ENCODE measurements around the gene GRM3.

GRM3 gene

GRCh38 chr7:86706406-86706805 lies 62.7 kb downstream of the GRM3 start:
- no peak for DNase-seq

DNA sequence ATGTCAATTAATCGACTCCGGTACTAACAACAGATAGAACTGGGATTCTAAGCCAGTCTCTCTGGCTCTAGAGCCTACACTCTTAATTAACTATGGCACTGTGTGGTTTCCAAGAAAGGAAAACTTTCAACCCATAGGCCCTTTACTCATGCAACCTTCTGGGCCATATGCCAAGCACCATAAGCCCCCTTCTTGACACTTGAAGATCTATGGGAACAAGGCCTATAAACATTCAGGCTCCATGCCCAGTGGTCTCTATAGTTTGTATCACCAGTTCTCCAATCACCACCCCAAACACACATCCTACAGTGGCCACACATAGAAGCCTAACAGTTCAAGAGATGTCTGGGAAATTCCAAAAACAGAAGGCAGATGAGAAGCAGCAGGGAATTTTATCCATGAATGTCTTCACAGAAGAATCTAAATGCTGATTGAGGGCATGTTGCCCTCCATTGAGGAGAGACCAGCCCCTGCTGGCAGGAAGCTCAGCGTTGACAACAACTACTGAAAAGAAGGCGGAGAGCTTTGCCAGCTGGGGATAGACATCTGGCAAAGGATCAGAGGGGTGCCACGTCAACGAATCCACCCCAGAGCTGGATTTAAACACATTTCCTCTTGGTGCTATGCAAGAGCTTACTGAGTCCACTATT lies 64.4 kb downstream of the GRM3 start:
- no peak for DNase-seq

- no peak for DNase-seq
Observed at GRCh38 chr7:86720306-86720705, 76.6 kb downstream of the GRM3 start.

GRCh38 chr7:86733783-86734182 lies 90.1 kb downstream of the GRM3 start:
- no peak for DNase-seq

GRCh38 chr7:86745013-86745745 lies 101.5 kb downstream of the GRM3 start:
- DNase-seq: no peak

- no peak for DNase-seq
Observed at GRCh38 chr7:86747698-86748097, 104.0 kb downstream of the GRM3 start.

DNA sequence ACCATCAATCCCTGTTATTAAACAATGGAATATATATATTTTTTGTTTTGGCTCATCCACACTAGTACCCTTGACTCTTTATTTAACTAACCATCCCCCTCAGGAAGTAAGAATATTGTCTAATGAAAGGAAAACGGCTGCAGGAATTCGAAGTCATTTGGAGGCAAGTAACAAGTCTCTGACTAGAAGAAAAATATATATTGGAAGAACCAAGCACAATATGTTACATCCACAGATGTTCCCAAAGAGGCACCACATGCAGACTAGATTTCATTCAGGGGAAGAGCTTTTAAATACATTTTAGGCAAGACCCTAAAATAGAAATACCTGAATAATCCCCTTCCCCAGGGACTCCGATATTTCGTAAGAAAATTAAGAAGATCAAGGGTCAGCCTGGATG lies 104.5 kb downstream of the GRM3 start:
- no peak for DNase-seq

DNA sequence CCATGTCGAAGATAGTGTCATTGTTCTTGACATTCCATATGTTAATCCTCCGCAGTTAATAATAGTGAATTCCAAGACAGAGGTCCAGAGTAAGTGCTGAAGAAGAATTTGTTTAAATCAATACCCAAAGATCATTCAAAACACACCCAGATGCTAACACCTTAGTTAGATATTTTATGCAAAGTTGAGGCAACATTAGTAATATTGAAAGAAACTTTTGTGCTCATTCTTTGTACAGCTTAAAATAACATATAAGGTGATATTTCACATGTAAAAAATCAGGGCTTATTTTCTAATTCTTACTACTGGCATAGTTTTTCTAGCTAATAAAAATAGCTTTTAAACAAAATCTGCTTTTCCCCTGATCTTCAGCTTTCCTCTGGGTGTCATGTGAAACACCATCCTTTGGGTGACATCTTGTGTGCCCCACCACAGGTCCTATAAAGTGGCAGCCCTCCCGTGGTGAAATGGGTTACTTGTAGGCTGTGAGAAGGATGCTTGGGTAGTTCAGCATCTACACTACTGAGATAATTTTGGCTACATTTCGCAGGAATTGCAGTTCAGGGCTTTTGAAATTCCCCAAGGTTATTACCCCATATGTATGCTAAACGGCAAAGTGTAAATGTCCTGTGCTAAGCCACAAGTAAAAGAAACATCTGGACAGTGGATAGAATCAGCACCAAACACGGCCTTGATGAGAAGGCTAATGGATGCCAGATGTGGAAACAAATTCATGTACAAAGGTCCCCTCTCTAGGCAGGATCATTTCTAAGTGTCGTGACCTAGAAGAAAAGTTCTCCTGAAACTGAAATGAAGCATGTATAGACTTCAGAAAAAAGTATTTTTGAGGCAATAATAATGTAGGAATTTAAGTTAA lies 105.4 kb downstream of the GRM3 start:
- no peak for DNase-seq

DNA sequence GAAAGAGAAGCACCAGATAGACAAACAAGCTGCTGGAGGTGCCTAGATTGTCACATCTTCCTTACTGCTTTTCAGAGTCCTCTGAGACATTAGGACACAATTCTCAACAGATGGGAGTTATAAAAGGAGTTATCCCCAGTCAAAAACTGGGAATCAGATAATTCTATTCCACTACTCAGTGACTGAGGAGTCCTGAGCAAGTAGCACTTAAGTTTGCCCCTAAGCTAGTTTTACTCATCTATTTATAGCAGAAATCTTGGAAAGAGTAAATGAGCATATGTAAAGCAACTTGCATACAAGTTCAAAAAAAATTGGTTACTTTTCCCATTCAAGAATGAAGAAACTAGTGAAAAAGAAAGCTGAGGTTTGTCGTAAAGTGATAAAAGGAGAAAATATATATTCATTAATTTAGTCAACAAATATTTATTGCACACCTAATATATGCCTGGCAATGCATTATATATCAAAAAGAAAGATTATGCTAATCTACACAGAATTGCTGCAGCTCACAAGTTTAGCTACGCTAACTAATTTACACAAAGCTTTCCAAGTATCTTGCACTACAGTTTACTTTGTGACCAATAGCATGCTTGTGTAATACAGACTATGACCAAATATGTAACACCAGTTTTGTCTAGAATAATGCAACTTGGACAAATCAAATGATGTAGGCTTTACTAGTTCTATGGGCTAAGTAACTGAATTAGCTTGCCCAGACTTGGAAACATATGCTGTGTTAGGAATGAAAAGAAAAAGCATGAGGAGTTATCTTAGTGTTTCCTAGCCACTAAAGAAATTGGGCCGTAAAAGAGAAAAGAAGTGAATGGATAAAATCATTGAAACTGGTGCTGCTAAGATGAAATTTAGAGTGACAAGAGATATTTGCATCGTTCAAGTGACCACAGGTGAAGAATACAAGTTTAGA lies 106.3 kb downstream of the GRM3 start:
- no peak for DNase-seq

DNA sequence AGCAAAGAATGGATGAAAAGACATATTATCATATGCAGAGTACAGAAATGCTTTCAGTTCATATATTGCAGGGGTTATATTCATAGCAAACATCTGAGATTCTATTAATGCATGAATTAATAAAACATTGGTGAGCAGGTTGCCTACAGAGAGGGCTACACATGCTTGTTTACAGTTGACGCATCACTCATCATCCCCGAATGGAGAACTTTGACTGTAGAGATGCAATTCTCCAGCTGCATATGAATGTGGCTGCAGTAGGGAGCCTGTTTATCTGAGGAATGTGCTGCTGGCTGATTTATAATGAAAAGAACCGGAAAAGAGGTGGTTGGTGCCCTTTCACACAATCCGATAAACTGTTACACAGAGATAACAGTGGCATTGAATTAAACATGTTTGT lies 116.5 kb downstream of the GRM3 start:
- no peak for DNase-seq

DNA sequence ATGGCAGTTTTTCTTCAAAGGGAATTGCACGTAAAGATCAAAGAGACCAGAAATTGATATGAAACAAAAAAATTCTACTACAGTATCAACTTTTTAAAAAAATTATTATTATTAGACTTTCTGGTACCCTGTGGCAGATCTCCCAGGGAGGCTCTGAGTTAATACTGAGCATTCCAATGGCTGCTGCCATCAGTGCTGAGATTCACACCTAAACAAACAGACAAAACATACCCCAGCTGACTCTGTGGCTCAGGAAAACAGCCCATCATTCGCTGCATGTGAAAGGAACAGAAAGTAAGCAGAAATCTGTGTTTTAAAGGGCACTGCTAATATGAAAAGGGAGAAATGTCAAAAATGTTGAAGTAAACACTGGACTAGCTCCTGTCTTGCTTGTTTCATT lies 118.4 kb downstream of the GRM3 start:
- no peak for DNase-seq

GRCh38 chr7:86765931-86766330 lies 122.2 kb downstream of the GRM3 start:
- no peak for DNase-seq

DNA sequence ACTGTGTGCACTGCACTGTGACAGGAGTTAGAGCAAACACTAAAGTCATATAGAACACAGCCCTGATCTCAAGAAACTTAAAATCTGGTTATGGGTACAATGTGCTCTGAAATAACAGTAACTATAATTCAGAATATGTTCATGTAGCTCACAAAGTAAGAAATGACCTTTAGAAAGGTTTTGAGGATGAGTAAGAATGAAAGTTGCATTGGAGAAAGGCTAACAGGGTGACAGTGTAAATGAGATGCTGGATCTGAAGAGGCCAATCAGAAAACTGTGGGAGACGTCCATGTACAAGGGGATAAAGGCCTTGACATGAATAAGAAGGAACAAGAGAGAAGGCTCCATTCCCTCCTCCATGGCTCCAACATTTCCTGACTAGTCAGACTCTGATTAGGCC lies 124.7 kb downstream of the GRM3 start:
- no peak for DNase-seq

DNA sequence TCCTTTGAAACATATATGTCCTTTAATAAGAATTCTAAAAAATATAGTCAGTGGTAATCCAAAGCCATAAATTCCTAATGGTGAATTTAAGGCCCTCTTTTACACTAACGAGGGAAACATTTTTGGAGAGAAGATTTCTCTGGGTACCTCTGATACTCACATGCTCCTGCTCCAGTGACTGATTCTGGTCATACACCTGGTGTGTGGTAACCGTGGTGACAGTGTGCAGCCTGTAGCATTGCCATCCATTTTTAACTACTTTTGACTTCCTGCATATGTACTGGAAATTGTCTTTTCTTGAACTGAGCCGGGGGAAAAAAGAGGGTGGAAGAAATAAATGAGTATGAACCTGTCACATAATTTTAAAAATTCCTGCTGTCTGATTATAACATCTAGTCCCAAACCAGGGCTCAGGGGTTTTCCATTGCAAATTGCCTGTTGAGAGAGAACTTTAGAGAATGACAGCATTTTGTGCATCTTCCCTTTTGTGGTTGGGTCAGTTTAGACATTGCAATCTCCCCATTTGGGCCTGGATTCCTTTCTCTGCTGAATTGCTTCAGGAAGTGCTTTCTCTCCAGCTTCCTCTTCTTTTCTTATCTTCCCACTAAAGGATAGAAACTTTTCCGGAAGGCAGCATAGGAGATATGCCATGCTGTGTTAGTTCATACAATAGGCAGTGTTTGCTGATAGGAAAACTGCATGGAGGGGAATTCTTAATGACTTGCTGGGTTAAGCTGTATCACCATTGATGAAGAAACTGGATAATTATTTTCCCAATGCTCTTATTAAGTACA lies 125.5 kb downstream of the GRM3 start:
- DNase-seq: no peak

GRCh38 chr7:86773309-86773708 lies 129.6 kb downstream of the GRM3 start:
- no peak for DNase-seq

GRCh38 chr7:86775203-86775602 lies 131.5 kb downstream of the GRM3 start:
- DNase-seq: no peak

DNA sequence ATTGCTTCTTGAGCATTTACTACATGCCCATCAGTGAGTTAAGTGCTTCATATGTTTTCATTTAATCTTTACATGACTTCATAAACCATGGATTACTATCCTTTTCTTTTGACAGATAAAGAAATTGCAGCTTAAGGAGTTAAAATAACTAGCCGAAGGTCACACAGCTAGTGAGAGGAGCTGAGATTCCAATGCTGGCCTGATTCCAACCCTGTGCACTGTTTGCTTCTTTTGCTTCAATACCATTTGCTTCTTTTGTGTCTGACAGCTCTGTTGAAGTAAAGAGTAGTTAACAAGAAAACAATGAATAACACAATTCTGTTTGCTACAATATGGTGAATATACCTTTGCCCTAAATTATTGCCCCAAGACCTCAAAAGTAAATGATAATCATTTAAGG lies 132.4 kb downstream of the GRM3 start:
- no peak for DNase-seq

GRCh38 chr7:86778271-86778670 lies 134.6 kb downstream of the GRM3 start:
- no peak for DNase-seq

DNA sequence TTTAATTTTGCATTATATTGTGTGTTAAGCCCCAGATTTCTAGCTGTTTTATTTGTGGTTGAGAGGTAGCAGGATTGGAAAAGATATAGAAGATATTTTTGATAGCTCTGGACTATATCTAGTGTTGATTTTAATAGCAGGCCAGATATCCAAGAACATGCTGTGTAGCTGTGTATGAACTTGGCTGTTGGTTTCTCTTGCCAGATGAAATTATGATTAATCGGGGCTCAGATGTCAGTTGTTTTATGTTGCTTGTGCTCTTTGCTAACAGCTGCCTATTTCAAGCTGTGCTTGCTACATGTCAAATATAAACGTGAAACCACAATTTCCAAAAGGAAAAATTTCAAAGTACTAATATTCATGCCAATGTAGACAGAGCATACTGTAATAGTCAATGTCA lies 141.1 kb downstream of the GRM3 start:
- no peak for DNase-seq

GRCh38 chr7:86785641-86786040 lies 141.9 kb downstream of the GRM3 start:
- no peak for DNase-seq

GRCh38 chr7:86786376-86786775 lies 142.7 kb downstream of the GRM3 start:
- DNase-seq: no peak

DNA sequence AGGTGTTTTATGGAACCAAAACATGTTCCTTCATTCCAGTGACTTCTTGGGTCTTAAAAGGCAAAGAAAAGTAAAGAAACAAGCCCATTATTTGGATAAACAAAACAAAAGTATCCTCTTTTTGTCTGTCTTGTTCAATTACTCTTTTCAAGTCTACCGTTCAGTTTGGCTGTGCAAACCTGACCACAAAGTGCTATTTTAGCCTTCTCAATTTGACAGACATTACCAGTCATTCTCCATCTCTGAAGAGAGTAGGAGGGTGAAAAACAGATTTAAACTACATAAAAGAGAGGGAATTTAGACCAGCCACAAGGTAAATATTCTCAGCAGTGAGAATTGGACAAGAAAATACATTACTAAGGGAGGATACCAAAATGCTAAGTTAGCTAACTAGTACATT lies 145.2 kb downstream of the GRM3 start:
- no peak for DNase-seq
